Naive thymus-derived CD4-positive, alpha-beta T cell (primary cell): Measurements from ENCODE around the gene ACKR3. TPM values are rescaled to one million over a fixed set of nuclear protein-coding genes. Genes with fewer than 3 reads are reported as not detected.

Source experiments
- ATAC-seq: fragments of 150-1000 bp; cut with Tn5 transposase; 2 replicates; pipeline ENCODE4 v1.10.0; 2021; ENCODE audit warnings: mild to moderate bottlenecking, moderate library complexity
- CTCF ChIA-PET: fragments of 350-600 bp; sonication (Branson Sonifier 250); formaldehyde crosslinking; loops from one replicate; lab custom pipeline; 2021; ENCODE audit warnings: antibody characterized with exemption; lab: Charles Lee
- POLR2A ChIA-PET: fragments of 350-600 bp; sonication (Branson Sonifier 250); formaldehyde crosslinking; loops from one replicate; lab custom pipeline; 2021; ENCODE audit warnings: antibody characterized with exemption, inconsistent platforms; lab: Charles Lee
- DNase-seq, 9 donors: peaks; one replicate each; pipeline versions ENCODE4 v3.0.0 to v3.0.0-alpha.2; 2020 to 2022; ENCODE audit warnings: mixed read lengths in 1 of 9
- H3K27ac ChIP-seq: one replicate; pipeline ENCODE4 v1.7.0; 2013; ENCODE audit warnings: mild to moderate bottlenecking, low read depth, low read length, moderate library complexity
- H3K27me3 ChIP-seq, 2 donors: one replicate each; pipeline ENCODE4 v1.7.0; 2013; ENCODE audit warnings: low read length in 2 of 2, mild to moderate bottlenecking in 2 of 2, moderate library complexity in 2 of 2; ENCODE audit not compliant: control insufficient read depth in 2 of 2, insufficient read depth in 2 of 2
- H3K36me3 ChIP-seq, 3 experiments: 1 replicate in 2 of 3; 2 replicates in 1 of 3; pipeline ENCODE4 v1.7.0; 2013; ENCODE audit warnings: low read length in 3 of 3, mild to moderate bottlenecking in 3 of 3, moderate library complexity in 1 of 3; ENCODE audit not compliant: insufficient read depth in 3 of 3, control insufficient read depth in 2 of 3
- H3K4me1 ChIP-seq, 2 donors: one replicate each; pipeline ENCODE4 v1.7.0; 2013; ENCODE audit warnings: low read length in 2 of 2, mild to moderate bottlenecking in 2 of 2, moderate library complexity in 1 of 2; ENCODE audit not compliant: control insufficient read depth in 2 of 2, insufficient read depth in 2 of 2
- H3K4me3 ChIP-seq: 2 replicates; pipeline ENCODE4 v1.7.0; 2013; ENCODE audit warnings: mild to moderate bottlenecking, low read length
- H3K9me3 ChIP-seq, 3 experiments: 1 replicate in 2 of 3; 2 replicates in 1 of 3; pipeline ENCODE4 v1.7.0; 2013; ENCODE audit warnings: low read length in 3 of 3; ENCODE audit not compliant: control insufficient read depth in 2 of 3
- H3K27ac Mint-ChIP-seq, 9 donors: one replicate each; pipeline ENCODE4 v1.8.0; 2020 to 2022; ENCODE audit warnings: mixed read lengths in 9 of 9, mild to moderate bottlenecking in 8 of 9, moderate library complexity in 5 of 9, inconsistent platforms in 2 of 9
- H3K27me3 Mint-ChIP-seq, 5 donors: one replicate each; pipeline ENCODE4 v1.8.0; 2021 to 2022; ENCODE audit warnings: mixed read lengths in 5 of 5, mild to moderate bottlenecking in 1 of 5
- H3K36me3 Mint-ChIP-seq, 5 donors: one replicate each; pipeline ENCODE4 v1.8.0; 2020 to 2022; ENCODE audit warnings: mixed read lengths in 5 of 5, mild to moderate bottlenecking in 3 of 5, inconsistent platforms in 1 of 5
- H3K4me1 Mint-ChIP-seq, 7 donors: one replicate each; pipeline ENCODE4 v1.8.0; 2020 to 2022; ENCODE audit warnings: mixed read lengths in 7 of 7, mild to moderate bottlenecking in 3 of 7, inconsistent platforms in 1 of 7
- H3K4me3 Mint-ChIP-seq, 10 donors: one replicate each; pipeline ENCODE4 v1.8.0; 2020 to 2022; ENCODE audit warnings: mild to moderate bottlenecking in 10 of 10, mixed read lengths in 10 of 10, moderate library complexity in 6 of 10, inconsistent platforms in 2 of 10
- H3K9me3 Mint-ChIP-seq, 11 donors: one replicate each; pipeline ENCODE4 v1.8.0; 2020 to 2022; ENCODE audit warnings: mixed read lengths in 11 of 11, mild to moderate bottlenecking in 4 of 11, inconsistent platforms in 1 of 11, moderate library complexity in 1 of 11
- intact Hi-C, 2 donors: fragments of 100-400 bp; cut with micrococcal nuclease; formaldehyde crosslinking; loops; one replicate each; pipeline ENCODE4 v1.15.1; 2023
- polyA plus RNA-seq, 2 donors: library from polyadenylated mRNA; unstranded; fragments of 300-500 nt; fragmentation: Illumina TruSeq; gene quantifications; one replicate each; pipeline ENCODE4 v1.2.3, GENCODE V29; 2021
- total RNA-seq, 6 experiments: library from RNA in 5 of 6; stranded (reverse) in 5 of 6; gene quantifications; 1 replicate in 5 of 6; 2 replicates in 1 of 6; pipeline ENCODE4 v1.2.3 and lab custom pipeline; 2021 to 2026

The ACKR3 gene
- total and polyA plus RNA-seq, 7 experiments from 2014 or later, result 2.8 to 6.2 (median 4.1) TPM

DNA sequence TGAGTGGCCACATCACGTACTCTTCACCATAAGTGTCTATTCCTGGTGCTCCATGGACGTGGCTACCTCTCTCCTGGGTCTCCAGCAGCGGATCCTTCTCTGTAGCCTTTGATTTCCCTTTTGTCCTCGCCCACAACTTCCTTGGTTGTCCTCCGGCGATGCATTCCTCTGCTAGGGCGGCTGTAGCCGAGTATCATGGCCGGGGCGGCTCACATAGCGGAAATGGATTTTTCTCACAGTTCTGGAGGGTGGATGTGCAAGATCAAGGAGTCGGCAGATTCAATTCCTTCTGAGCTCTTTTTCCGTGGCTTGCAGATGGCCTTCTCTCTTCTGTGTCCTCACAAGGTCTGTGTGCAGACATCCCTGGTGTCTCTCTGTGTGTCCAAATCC is 35.7 kb downstream of the ACKR3 start:
- no peaks in the 10 kb centered on the region for H3K9me3 ChIP-seq
- no peak overlapping the region for H3K27ac Mint-ChIP-seq
- peak overlapping the region in 2 of 10 donors; percentile 30 to 40 for H3K4me3 Mint-ChIP-seq
- H3K36me3 Mint-ChIP-seq, result no peaks in the 10 kb centered on the region
- no peaks in the 10 kb centered on the region for H3K27me3 ChIP-seq
- DNase-seq, result no peak
- CTCF ChIA-PET, result no interaction called here
- POLR2A ChIA-PET, result no interaction called here
- no peak overlapping the region for H3K4me3 ChIP-seq
- H3K4me1 Mint-ChIP-seq, result peaks cover 0 to 16% (median 0%) of the 10 kb centered on the region in 7 donors
- intact Hi-C loops, result no loop called here
- H3K27ac ChIP-seq, result no peak overlapping the region
- H3K36me3 ChIP-seq, result no peaks in the 10 kb centered on the region
- no peaks in the 10 kb centered on the region for H3K9me3 Mint-ChIP-seq
- H3K27me3 Mint-ChIP-seq, result peaks cover 16 to 41% (median 29%) of the 10 kb centered on the region in 5 donors
- no peak for ATAC-seq
- H3K4me1 ChIP-seq, result no peaks in the 10 kb centered on the region

DNA sequence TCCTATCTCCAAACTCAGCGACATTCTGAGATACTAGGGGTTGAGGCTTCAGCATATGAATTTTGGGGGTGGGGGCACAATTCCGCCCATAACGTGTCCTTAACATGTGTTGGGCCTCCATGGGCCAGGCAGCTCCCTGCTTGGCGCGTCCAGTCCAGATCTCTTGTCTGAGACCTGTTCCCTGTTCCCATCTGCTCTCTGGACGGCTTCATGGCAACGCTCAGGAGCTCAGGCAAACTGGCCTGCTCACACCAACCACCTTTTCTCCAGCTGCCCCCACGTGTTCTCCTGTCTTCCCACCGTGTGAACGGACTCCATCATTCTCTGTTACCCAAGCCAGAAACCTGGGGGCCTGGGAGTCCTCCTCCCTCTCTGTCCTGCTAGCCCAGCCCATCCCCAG is 36.4 kb downstream of the ACKR3 start:
- H3K27me3 Mint-ChIP-seq, result peaks cover 16 to 41% (median 29%) of the 10 kb centered on the region in 5 donors
- ATAC-seq, result no peak
- POLR2A ChIA-PET, result no interaction called here
- H3K9me3 ChIP-seq, result no peaks in the 10 kb centered on the region
- intact Hi-C loops, result no loop called here
- H3K4me1 Mint-ChIP-seq, result peaks cover 0 to 16% (median 0%) of the 10 kb centered on the region in 7 donors
- H3K27me3 ChIP-seq, result no peaks in the 10 kb centered on the region
- H3K4me1 ChIP-seq, result no peaks in the 10 kb centered on the region
- H3K4me3 ChIP-seq, result no peak overlapping the region
- no peak for DNase-seq
- no peaks in the 10 kb centered on the region for H3K36me3 ChIP-seq
- no peaks in the 10 kb centered on the region for H3K9me3 Mint-ChIP-seq
- H3K27ac ChIP-seq, result no peak overlapping the region
- CTCF ChIA-PET, result no interaction called here
- no peak overlapping the region for H3K27ac Mint-ChIP-seq
- H3K4me3 Mint-ChIP-seq, result no peak overlapping the region
- H3K36me3 Mint-ChIP-seq, result no peaks in the 10 kb centered on the region

DNA sequence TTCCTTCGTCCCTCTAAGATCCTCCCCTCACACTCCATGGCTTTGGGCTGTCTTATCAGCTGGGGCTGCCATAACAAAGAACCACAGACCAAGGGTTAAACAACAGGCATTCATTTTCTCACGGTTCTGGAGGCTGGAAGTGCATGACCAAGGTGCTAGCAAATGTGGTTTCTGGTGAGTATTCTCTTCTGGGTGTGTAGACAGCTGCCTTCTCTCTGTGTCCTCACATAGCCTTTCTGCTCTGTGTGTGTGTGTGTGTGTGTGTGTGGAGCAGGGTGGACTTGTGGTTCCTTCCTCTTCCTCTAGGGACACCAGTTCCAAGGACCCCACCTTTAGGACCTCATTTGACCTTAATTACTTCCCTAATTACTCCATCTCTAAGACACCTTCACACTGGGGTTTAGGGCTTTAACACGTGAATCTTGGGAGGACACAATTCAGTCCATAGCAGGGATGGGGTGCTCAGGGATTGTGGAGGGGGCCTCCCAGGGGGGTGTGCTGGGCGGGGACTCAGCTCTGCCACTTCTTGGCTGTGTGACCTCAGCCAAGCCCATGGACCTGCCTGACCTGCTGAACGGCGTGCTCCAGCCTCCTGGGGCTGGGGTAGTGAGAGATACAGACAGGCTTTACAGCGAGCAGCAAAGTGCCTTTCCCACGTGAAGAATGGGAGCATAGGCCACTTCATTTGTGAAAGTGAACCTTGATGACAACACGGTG is 38.0 kb downstream of the ACKR3 start:
- ChIA-PET POLR2A (no interaction called here), CTCF (no interaction called here)
- intact Hi-C loops, result no loop called here
- Histone ChIP-seq H3K4me1 (no peaks in the 10 kb centered on the region), H3K27me3 (no peaks in the 10 kb centered on the region), H3K9me3 (no peaks in the 10 kb centered on the region), H3K4me3 (no peak overlapping the region), H3K36me3 (no peaks in the 10 kb centered on the region), H3K27ac (no peak overlapping the region)
- no peak for DNase-seq
- H3K36me3 Mint-ChIP-seq, result no peaks in the 10 kb centered on the region
- peak overlapping the region in 3 of 9 donors; percentile 12 to 35 (median 21) for H3K27ac Mint-ChIP-seq
- ATAC-seq, result peak; percentile 80
- no peaks in the 10 kb centered on the region for H3K9me3 Mint-ChIP-seq
- peaks cover 0 to 16% (median 0%) of the 10 kb centered on the region in 7 donors for H3K4me1 Mint-ChIP-seq
- no peak overlapping the region for H3K4me3 Mint-ChIP-seq
- peaks cover 13 to 37% (median 26%) of the 10 kb centered on the region in 5 donors for H3K27me3 Mint-ChIP-seq

DNA sequence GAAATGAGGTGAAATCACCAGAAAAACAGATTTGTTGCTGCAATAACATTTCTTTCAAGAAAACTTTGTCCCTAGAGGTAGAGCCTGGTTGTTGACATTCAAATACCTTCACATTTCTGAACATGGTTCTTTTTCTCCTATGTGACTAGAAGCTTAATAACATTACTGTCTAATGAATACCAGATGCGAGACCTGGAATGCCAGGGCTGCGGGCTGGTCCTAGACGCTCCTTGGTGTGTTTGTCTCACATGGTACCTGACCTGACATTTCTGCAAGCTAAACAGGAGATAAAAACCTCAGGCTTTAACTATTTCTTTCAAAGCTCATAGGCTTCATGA is 38.5 kb downstream of the ACKR3 start:
- DNase-seq (no peak), ATAC-seq (no peak)
- no peaks in the 10 kb centered on the region for H3K4me1 ChIP-seq
- H3K27ac ChIP-seq, result no peak overlapping the region
- ChIA-PET POLR2A (no interaction called here), CTCF (no interaction called here)
- no peaks in the 10 kb centered on the region for H3K9me3 ChIP-seq
- H3K27me3 ChIP-seq, result no peaks in the 10 kb centered on the region
- no peak overlapping the region for H3K27ac Mint-ChIP-seq
- H3K4me1 Mint-ChIP-seq, result peaks cover 0 to 16% (median 0%) of the 10 kb centered on the region in 7 donors
- H3K9me3 Mint-ChIP-seq, result no peaks in the 10 kb centered on the region
- no peaks in the 10 kb centered on the region for H3K36me3 Mint-ChIP-seq
- no peak overlapping the region for H3K4me3 ChIP-seq
- no peaks in the 10 kb centered on the region for H3K36me3 ChIP-seq
- intact Hi-C loops, result no loop called here
- no peak overlapping the region for H3K4me3 Mint-ChIP-seq
- H3K27me3 Mint-ChIP-seq, result peaks cover 10 to 34% (median 24%) of the 10 kb centered on the region in 5 donors

DNA sequence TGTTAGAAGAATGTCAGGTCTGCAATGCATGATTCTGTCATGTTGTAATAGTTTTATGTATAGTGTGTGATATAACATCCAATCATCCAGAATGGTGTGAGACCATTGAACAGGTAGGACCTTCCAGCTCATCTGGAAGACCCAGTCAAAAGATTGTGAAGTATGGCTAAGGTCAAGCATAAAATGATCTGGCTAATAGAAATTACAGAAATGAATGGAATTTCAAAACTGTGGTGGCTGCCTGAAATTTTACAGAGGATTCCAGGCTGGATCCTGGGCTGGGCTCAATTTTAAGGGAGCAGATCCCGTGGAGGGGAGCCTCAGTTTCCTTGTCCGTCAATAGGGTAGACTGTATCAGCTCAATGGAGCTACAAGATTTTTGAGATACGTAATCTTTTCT is 39.1 kb downstream of the ACKR3 start:
- Mint-ChIP-seq H3K36me3 (no peaks in the 10 kb centered on the region), H3K4me1 (peaks cover 0 to 16% (median 0%) of the 10 kb centered on the region in 7 donors), H3K4me3 (no peak overlapping the region), H3K27ac (no peak overlapping the region), H3K9me3 (no peaks in the 10 kb centered on the region), H3K27me3 (peaks cover 10 to 34% (median 24%) of the 10 kb centered on the region in 5 donors)
- Histone ChIP-seq H3K27ac (no peak overlapping the region), H3K27me3 (no peaks in the 10 kb centered on the region), H3K36me3 (no peaks in the 10 kb centered on the region), H3K9me3 (no peaks in the 10 kb centered on the region), H3K4me1 (no peaks in the 10 kb centered on the region), H3K4me3 (no peak overlapping the region)
- POLR2A ChIA-PET, result no interaction called here
- ATAC-seq, result no peak
- CTCF ChIA-PET, result no interaction called here
- intact Hi-C loops, result no loop called here
- no peak for DNase-seq

DNA sequence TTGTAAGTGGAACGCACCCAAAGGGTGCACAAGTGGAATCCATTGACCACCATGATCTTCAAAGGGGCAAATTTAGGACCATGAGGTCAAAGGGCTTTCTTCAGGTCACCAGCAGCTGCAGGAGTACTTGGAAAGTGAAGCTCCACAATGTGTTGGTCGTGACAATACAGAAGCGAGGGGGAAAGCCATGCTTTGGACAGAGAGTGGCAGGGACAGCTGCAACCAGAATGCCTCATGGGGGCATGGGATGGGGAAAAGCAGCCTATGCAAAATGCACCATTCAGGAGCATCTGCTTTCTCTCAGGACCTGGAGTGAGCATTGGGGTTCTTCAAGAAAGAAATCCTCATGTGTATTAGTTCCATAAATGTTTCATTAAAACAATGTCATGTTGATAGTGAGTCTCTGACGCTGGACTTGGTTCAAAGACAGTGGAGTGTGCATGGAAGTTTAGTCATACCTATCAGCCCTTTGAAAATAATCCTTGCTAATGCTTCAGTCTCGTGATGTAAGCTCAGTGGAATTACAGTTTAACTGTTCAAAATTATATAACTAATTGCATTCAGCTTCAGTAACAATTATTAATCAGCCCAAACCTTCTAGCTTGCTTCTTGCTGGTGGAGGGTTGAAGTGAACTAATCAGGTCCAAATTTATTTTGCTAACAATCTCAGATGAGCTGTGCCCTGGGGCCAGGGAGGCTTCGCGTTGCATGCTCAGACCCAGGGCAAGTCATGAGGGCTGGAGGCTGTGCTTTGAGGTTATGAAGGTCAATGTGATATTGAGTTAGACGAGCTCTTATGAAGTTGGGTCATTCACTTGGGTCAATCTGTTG is 41.6 kb downstream of the ACKR3 start:
- CTCF ChIA-PET, result no interaction called here
- H3K27me3 Mint-ChIP-seq, result peaks cover 4 to 20% (median 13%) of the 10 kb centered on the region in 5 donors

More for the DNA sequence above, 41.6 kb downstream of the ACKR3 start:
- Mint-ChIP-seq H3K36me3 (no peaks in the 10 kb centered on the region), H3K27ac (no peak overlapping the region), H3K9me3 (no peaks in the 10 kb centered on the region), H3K4me3 (no peak overlapping the region), H3K4me1 (peaks cover 0 to 8% (median 0%) of the 10 kb centered on the region in 7 donors)
- H3K36me3 ChIP-seq, result no peaks in the 10 kb centered on the region
- no peak overlapping the region for H3K4me3 ChIP-seq
- H3K4me1 ChIP-seq, result no peaks in the 10 kb centered on the region
- H3K27ac ChIP-seq, result no peak overlapping the region
- ATAC-seq (no peak), DNase-seq (no peak)
- intact Hi-C loops, result no loop called here
- H3K9me3 ChIP-seq, result no peaks in the 10 kb centered on the region
- H3K27me3 ChIP-seq, result no peaks in the 10 kb centered on the region
- POLR2A ChIA-PET, result no interaction called here
